ENCODE data around the gene RIN1. TPM values are rescaled to one million over a fixed set of nuclear protein-coding genes. Genes with fewer than 3 reads are reported as not detected.

RIN1 gene
- total and polyA plus RNA-seq, 2 of the 13 experiments (the other 11 are each of a cell fraction or from before 2014, with no cell fraction given) = 2.4 to 4.1 TPM

DNA sequence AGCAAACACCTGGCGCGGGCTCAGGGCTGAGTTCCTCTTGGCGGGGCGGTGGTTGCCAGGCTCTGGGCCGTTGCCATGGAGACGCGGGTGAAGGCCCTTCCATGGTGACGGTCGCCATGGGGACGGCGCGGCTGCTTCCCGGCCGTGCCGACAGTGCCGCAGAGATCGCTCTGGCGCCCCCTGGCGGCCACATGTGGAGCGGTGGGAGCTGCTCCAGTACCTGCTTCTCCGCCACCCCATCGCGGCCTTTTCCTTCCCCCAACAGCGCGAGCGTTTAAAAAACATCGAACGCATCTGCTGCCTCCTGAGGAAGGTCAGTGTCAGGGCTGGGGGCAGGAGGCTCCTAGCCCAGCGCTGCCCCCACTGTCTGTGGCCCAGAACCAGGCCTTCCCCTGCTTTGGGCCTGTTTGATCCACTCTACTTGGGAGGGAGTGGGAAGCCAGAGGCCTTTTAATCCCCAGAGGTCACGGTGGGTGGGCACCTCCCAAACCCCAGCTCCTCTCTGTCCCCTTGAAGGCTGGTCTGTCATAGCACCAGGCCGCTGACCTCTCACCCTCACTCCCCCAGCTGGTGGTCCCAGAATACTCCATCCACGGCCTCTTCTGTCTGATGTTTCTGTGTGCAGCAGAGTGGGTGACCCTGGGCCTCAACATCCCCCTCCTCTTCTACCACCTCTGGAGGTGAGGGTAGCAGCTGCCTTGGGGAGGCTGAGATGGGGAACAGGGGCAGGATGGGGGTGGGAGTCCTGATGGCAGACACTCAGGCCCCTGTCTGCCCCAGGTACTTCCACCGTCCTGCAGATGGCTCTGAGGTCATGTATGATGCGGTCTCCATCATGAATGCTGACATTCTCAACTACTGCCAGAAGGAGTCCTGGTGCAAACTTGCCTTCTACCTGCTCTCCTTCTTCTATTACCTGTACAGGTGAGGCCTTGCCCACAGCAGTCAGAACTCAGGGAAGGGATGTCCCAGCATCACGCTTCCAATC, 53.5 kb downstream of the RIN1 start (continued):
- TF ChIP-seq NRL (CRISPR knock-in tag; IDR thresholded peaks at IDR 0.05; ENCODE audit: borderline replicate concordance) (peak; percentile 50; the same call in 1 of the 2 replicates), TCF7 (IDR thresholded peaks at IDR 0.05; ENCODE audit: low read depth) (no peak), ZSCAN25 (CRISPR knock-in tag; IDR thresholded peaks at IDR 0.05) (no peak), SIN3A (IDR thresholded peaks at IDR 0.05; ENCODE audit: borderline replicate concordance, low read depth, low read length) (peak; percentile 92; the same call in 1 of the 2 replicates), JDP2 (CRISPR knock-in tag; IDR thresholded peaks at IDR 0.05; ENCODE audit: borderline replicate concordance) (no peak), ZNF430 (CRISPR knock-in tag; IDR thresholded peaks at IDR 0.05) (peak; percentile 46; the same call in 1 of the 2 replicates), NPAS2 (CRISPR knock-in tag; IDR thresholded peaks at IDR 0.05; ENCODE audit: borderline replicate concordance) (no peak), YEATS4 (CRISPR knock-in tag; IDR thresholded peaks at IDR 0.05; ENCODE audit: borderline replicate concordance) (0 out of 2 replicates have a peak, but pooled peaks have one; percentile 8), ZNF501 (CRISPR knock-in tag; IDR thresholded peaks at IDR 0.05) (peak; percentile 57; the same call in 1 of the 2 replicates), RFX3 (CRISPR knock-in tag; IDR thresholded peaks at IDR 0.05) (peak; percentile 99), ZNF572 (CRISPR knock-in tag; IDR thresholded peaks at IDR 0.05) (peak; percentile 77; the same call in 1 of the 2 replicates), ZSCAN21 (CRISPR knock-in tag; IDR thresholded peaks at IDR 0.05; ENCODE audit: borderline replicate concordance) (peak; percentile 90), RFX1 (IDR thresholded peaks at IDR 0.05) (peak; percentile 100), XBP1 (CRISPR knock-in tag; IDR thresholded peaks at IDR 0.05) (no peak), ISL2 (CRISPR knock-in tag; IDR thresholded peaks at IDR 0.05) (no peak; the same call in 1 of the 2 replicates), ZFY (CRISPR knock-in tag; IDR thresholded peaks at IDR 0.05) (peak; percentile 58), CC2D1A (CRISPR knock-in tag; IDR thresholded peaks at IDR 0.05) (0 out of 2 replicates have a peak, but pooled peaks have one; percentile 58), HNRNPLL (IDR thresholded peaks at IDR 0.05; ENCODE audit: low read depth, low read length, poor library complexity, severe bottlenecking) (peak; percentile 41), ZIK1 (CRISPR knock-in tag; IDR thresholded peaks at IDR 0.05; ENCODE audit: borderline replicate concordance, low read depth) (0 out of 2 replicates have a peak, but pooled peaks have one; percentile 18), FOXA3 (CRISPR knock-in tag; IDR thresholded peaks at IDR 0.05) (peak; percentile 46; the same call in 1 of the 2 replicates), ZSCAN30 (CRISPR knock-in tag; IDR thresholded peaks at IDR 0.05) (no peak), FOSL2 (CRISPR knock-in tag; IDR thresholded peaks at IDR 0.05) (peak; percentile 32; the same call in 1 of the 2 replicates), NR2F6 (IDR thresholded peaks at IDR 0.05) (no peak), NR2F6 (CRISPR knock-in tag; IDR thresholded peaks at IDR 0.05) (peak; percentile 55; the same call in 1 of the 2 replicates)
- TF ChIP-seq, protein P1, sequence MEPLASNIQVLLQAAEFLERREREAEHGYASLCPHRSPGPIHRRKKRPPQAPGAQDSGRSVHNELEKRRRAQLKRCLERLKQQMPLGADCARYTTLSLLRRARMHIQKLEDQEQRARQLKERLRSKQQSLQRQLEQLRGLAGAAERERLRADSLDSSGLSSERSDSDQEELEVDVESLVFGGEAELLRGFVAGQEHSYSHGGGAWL (CRISPR knock-in tag; IDR thresholded peaks at IDR 0.05) = peak; percentile 51; the same call in 1 of the 2 replicates
- TF ChIP-seq, protein P2, sequence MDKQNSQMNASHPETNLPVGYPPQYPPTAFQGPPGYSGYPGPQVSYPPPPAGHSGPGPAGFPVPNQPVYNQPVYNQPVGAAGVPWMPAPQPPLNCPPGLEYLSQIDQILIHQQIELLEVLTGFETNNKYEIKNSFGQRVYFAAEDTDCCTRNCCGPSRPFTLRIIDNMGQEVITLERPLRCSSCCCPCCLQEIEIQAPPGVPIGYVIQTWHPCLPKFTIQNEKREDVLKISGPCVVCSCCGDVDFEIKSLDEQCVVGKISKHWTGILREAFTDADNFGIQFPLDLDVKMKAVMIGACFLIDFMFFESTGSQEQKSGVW (CRISPR knock-in tag; IDR thresholded peaks at IDR 0.05; ENCODE audit: borderline replicate concordance) = no peak
- TF ChIP-seq, protein P3, sequence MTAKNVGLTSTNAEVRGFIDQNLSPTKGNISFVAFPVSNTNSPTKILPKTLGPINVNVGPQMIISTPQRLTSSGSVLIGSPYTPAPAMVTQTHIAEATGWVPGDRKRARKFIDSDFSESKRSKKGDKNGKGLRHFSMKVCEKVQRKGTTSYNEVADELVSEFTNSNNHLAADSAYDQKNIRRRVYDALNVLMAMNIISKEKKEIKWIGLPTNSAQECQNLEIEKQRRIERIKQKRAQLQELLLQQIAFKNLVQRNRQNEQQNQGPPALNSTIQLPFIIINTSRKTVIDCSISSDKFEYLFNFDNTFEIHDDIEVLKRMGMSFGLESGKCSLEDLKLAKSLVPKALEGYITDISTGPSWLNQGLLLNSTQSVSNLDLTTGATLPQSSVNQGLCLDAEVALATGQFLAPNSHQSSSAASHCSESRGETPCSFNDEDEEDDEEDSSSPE (CRISPR knock-in tag; IDR thresholded peaks at IDR 0.05) = 0 out of 2 replicates have a peak, but pooled peaks have one; percentile 33
- TF ChIP-seq, protein P4, sequence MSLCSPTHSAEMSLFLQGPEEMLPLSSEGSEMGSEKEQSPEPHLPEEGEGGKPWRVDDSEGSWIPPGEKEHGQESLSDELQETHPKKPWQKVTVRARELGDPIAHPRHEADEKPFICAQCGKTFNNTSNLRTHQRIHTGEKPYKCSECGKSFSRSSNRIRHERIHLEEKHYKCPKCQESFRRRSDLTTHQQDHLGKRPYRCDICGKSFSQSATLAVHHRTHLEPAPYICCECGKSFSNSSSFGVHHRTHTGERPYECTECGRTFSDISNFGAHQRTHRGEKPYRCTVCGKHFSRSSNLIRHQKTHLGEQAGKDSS (CRISPR knock-in tag; IDR thresholded peaks at IDR 0.05; ENCODE audit: borderline replicate concordance, low read depth) = peak; percentile 85

All from HepG2 (cell line).